ENCODE data around the gene CREB3L2. TPM values are rescaled to one million over a fixed set of nuclear protein-coding genes. Genes with fewer than 3 reads are reported as not detected.
"Not testable (repeated sequence)": the region's sequence is repeated elsewhere in the genome, so short reads cannot be mapped to it uniquely, and the experiment has no call there.

CREB3L2 gene
- total RNA-seq, 1 donor from 2014 or later, result 28.2 TPM

GRCh38 chr7:138021889-138022288, 20.0 kb upstream of the CREB3L2 start:
- Histone ChIP-seq H3K4me3 (ENCODE audit: low read depth, low read length) (no peak overlapping the region), H3K27me3 (ENCODE audit: control insufficient read depth, insufficient read depth, low read length) (no peaks in the 10 kb centered on the region), H3K36me3 (ENCODE audit: control insufficient read depth, insufficient read depth, low read length) (no peaks in the 10 kb centered on the region)
- TF ChIP-seq CTCF (IDR thresholded peaks at IDR 0.05; ENCODE audit: insufficient read depth, low read length, poor library complexity, severe bottlenecking), result no peak
- no peak for DNase-seq (ENCODE audit: low read depth)

- no peak for TF ChIP-seq CTCF (IDR thresholded peaks at IDR 0.05; ENCODE audit: insufficient read depth, low read length, poor library complexity, severe bottlenecking)
- no peak for DNase-seq (ENCODE audit: low read depth)
- no peaks in the 10 kb centered on the region for H3K36me3 ChIP-seq (ENCODE audit: control insufficient read depth, insufficient read depth, low read length)
- no peak overlapping the region for H3K4me3 ChIP-seq (ENCODE audit: low read depth, low read length)
- no peaks in the 10 kb centered on the region for H3K27me3 ChIP-seq (ENCODE audit: control insufficient read depth, insufficient read depth, low read length)
Measured at GRCh38 chr7:138017992-138018391, 16.1 kb upstream of the CREB3L2 start.

GRCh38 chr7:138015096-138015495, 13.2 kb upstream of the CREB3L2 start:
- no peaks in the 10 kb centered on the region for H3K36me3 ChIP-seq (ENCODE audit: control insufficient read depth, insufficient read depth, low read length)
- no peak for TF ChIP-seq CTCF (IDR thresholded peaks at IDR 0.05; ENCODE audit: insufficient read depth, low read length, poor library complexity, severe bottlenecking)
- no peaks in the 10 kb centered on the region for H3K27me3 ChIP-seq (ENCODE audit: control insufficient read depth, insufficient read depth, low read length)
- no peak overlapping the region for H3K4me3 ChIP-seq (ENCODE audit: low read depth, low read length)
- DNase-seq (ENCODE audit: low read depth), result no peak

GRCh38 chr7:138014686-138015085, 12.8 kb upstream of the CREB3L2 start:
- DNase-seq (ENCODE audit: low read depth), result no peak
- Histone ChIP-seq H3K4me3 (ENCODE audit: low read depth, low read length) (no peak overlapping the region), H3K36me3 (ENCODE audit: control insufficient read depth, insufficient read depth, low read length) (no peaks in the 10 kb centered on the region), H3K27me3 (ENCODE audit: control insufficient read depth, insufficient read depth, low read length) (no peaks in the 10 kb centered on the region)
- TF ChIP-seq CTCF (IDR thresholded peaks at IDR 0.05; ENCODE audit: insufficient read depth, low read length, poor library complexity, severe bottlenecking), result no peak

GRCh38 chr7:138014201-138014600, 12.3 kb upstream of the CREB3L2 start:
- not testable (repeated sequence) for H3K4me3 ChIP-seq (ENCODE audit: low read depth, low read length); H3K27me3 ChIP-seq (ENCODE audit: control insufficient read depth, insufficient read depth, low read length); H3K36me3 ChIP-seq (ENCODE audit: control insufficient read depth, insufficient read depth, low read length); DNase-seq (ENCODE audit: low read depth)

- no peak for TF ChIP-seq CTCF (IDR thresholded peaks at IDR 0.05; ENCODE audit: insufficient read depth, low read length, poor library complexity, severe bottlenecking)
- Histone ChIP-seq H3K27me3 (ENCODE audit: control insufficient read depth, insufficient read depth, low read length) (no peaks in the 10 kb centered on the region), H3K36me3 (ENCODE audit: control insufficient read depth, insufficient read depth, low read length) (no peaks in the 10 kb centered on the region), H3K4me3 (ENCODE audit: low read depth, low read length) (no peak overlapping the region)
- no peak for DNase-seq (ENCODE audit: low read depth)
Measured at GRCh38 chr7:138009350-138009653, 7.4 kb upstream of the CREB3L2 start.
